Measurements from ENCODE around the gene SPEM3. TPM values are rescaled to one million over a fixed set of nuclear protein-coding genes. Genes with fewer than 3 reads are reported as not detected.
"Not testable (repeated sequence)": the region's sequence is repeated elsewhere in the genome, so short reads cannot be mapped to it uniquely, and the experiment has no call there.

Gene SPEM3
- polyA plus RNA-seq, 3 donors: not detected

GRCh38 chr17:7468804-7469389, 40.2 kb downstream of the SPEM3 start:
- Mint-ChIP-seq H3K27me3 (ENCODE audit: low read depth in 3 of 3) (no peaks in the 10 kb centered on the region), H3K36me3 (peaks cover 12 to 26% of the 10 kb centered on the region in 2 donors), H3K4me1 (peaks cover 26% of the 10 kb centered on the region), H3K9me3 (no peaks in the 10 kb centered on the region), H3K27ac (no peak overlapping the region), H3K4me3 (no peak overlapping the region)
- Histone ChIP-seq H3K79me2 (ENCODE audit: insufficient read depth, low read length) (peaks cover 34% of the 10 kb centered on the region), H3K9me3 (replicated peaks in 1 of 2; ENCODE audit: control insufficient read depth in 1 of 2, insufficient read depth in 1 of 2, low read length in 2 of 2) (no peaks in the 10 kb centered on the region), H3K27ac (ENCODE audit: low read depth in 1 of 2, low read length in 2 of 2) (no peak overlapping the region), H3K9ac (ENCODE audit: insufficient read depth, low read length, poor library complexity, severe bottlenecking) (no peak overlapping the region), H3K36me3 (replicated peaks in 1 of 2; ENCODE audit: control insufficient read depth in 1 of 2, insufficient read depth in 2 of 2, low read length in 2 of 2) (peaks cover 8 to 14% of the 10 kb centered on the region in 2 donors), H3K27me3 (ENCODE audit: control insufficient read depth in 2 of 2, insufficient read depth in 2 of 2, low read length in 2 of 2) (no peaks in the 10 kb centered on the region), H3K4me2 (replicated peaks; ENCODE audit: extremely low read depth, low read length, poor library complexity, severe bottlenecking) (no peak overlapping the region), H2AFZ (ENCODE audit: insufficient read depth, low read depth, low read length, poor library complexity, severe bottlenecking) (no peak overlapping the region), H3K4me3 (replicated peaks in 1 of 3; ENCODE audit: low read depth in 2 of 3, low read length in 3 of 3) (no peak overlapping the region), H4K20me1 (ENCODE audit: insufficient read depth, low read length) (no peaks in the 10 kb centered on the region), H3K4me1 (ENCODE audit: control insufficient read depth in 1 of 2, insufficient read depth in 2 of 2, low read length in 2 of 2) (peaks cover 21 to 28% of the 10 kb centered on the region in 2 donors)
- TF ChIP-seq CTCF (IDR thresholded peaks at IDR 0.05): no peak
- intact Hi-C loops (cut with micrococcal nuclease): no loop called here
- 97% methylated on average over 6 of the region's 12 CpGs for WGBS (ENCODE audit: insufficient coverage)
- DNase-seq: no peak

- H3K27me3 Mint-ChIP-seq (ENCODE audit: low read depth in 3 of 3); H2AFZ ChIP-seq (ENCODE audit: insufficient read depth, low read depth, low read length, poor library complexity, severe bottlenecking); H3K4me3 ChIP-seq (replicated peaks in 1 of 3; ENCODE audit: low read depth in 2 of 3, low read length in 3 of 3); H3K9me3 Mint-ChIP-seq; H3K4me3 Mint-ChIP-seq; H3K36me3 ChIP-seq (replicated peaks in 1 of 2; ENCODE audit: control insufficient read depth in 1 of 2, insufficient read depth in 2 of 2, low read length in 2 of 2); H3K27ac Mint-ChIP-seq; H3K4me2 ChIP-seq (replicated peaks; ENCODE audit: extremely low read depth, low read length, poor library complexity, severe bottlenecking); H4K20me1 ChIP-seq (ENCODE audit: insufficient read depth, low read length); intact Hi-C loops (cut with micrococcal nuclease); H3K9ac ChIP-seq (ENCODE audit: insufficient read depth, low read length, poor library complexity, severe bottlenecking); H3K27me3 ChIP-seq (ENCODE audit: control insufficient read depth in 2 of 2, insufficient read depth in 2 of 2, low read length in 2 of 2); H3K27ac ChIP-seq (ENCODE audit: low read depth in 1 of 2, low read length in 2 of 2); H3K9me3 ChIP-seq (replicated peaks in 1 of 2; ENCODE audit: control insufficient read depth in 1 of 2, insufficient read depth in 1 of 2, low read length in 2 of 2); DNase-seq: not testable (repeated sequence)
- H3K4me1 Mint-ChIP-seq: peaks cover 32% of the 10 kb centered on the region
- H3K36me3 Mint-ChIP-seq: peaks cover 10 to 22% of the 10 kb centered on the region in 2 donors
- WGBS (ENCODE audit: insufficient coverage): 70% methylated on average over 2 of the region's 12 CpGs
- Histone ChIP-seq H3K4me1 (ENCODE audit: control insufficient read depth in 1 of 2, insufficient read depth in 2 of 2, low read length in 2 of 2) (peaks cover 25 to 35% of the 10 kb centered on the region in 2 donors), H3K79me2 (ENCODE audit: insufficient read depth, low read length) (peaks cover 44% of the 10 kb centered on the region)
Measured at GRCh38 chr17:7469843-7470242, 41.2 kb downstream of the SPEM3 start.

GRCh38 chr17:7470457-7470973, 41.9 kb downstream of the SPEM3 start:
- H3K27ac Mint-ChIP-seq; H3K9ac ChIP-seq (ENCODE audit: insufficient read depth, low read length, poor library complexity, severe bottlenecking); DNase-seq; H3K4me3 Mint-ChIP-seq; H3K27me3 Mint-ChIP-seq (ENCODE audit: low read depth in 3 of 3); H3K4me3 ChIP-seq (replicated peaks in 1 of 3; ENCODE audit: low read depth in 2 of 3, low read length in 3 of 3); intact Hi-C loops (cut with micrococcal nuclease); H3K27me3 ChIP-seq (ENCODE audit: control insufficient read depth in 2 of 2, insufficient read depth in 2 of 2, low read length in 2 of 2); H3K9me3 Mint-ChIP-seq; H2AFZ ChIP-seq (ENCODE audit: insufficient read depth, low read depth, low read length, poor library complexity, severe bottlenecking); H3K27ac ChIP-seq (ENCODE audit: low read depth in 1 of 2, low read length in 2 of 2); H3K4me2 ChIP-seq (replicated peaks; ENCODE audit: extremely low read depth, low read length, poor library complexity, severe bottlenecking); H3K9me3 ChIP-seq (replicated peaks in 1 of 2; ENCODE audit: control insufficient read depth in 1 of 2, insufficient read depth in 1 of 2, low read length in 2 of 2); H4K20me1 ChIP-seq (ENCODE audit: insufficient read depth, low read length); H3K36me3 ChIP-seq (replicated peaks in 1 of 2; ENCODE audit: control insufficient read depth in 1 of 2, insufficient read depth in 2 of 2, low read length in 2 of 2): not testable (repeated sequence)
- H3K36me3 Mint-ChIP-seq: peaks cover 9 to 19% of the 10 kb centered on the region in 2 donors
- 100% methylated on average over 1 of the region's 8 CpGs for WGBS (ENCODE audit: insufficient coverage)
- H3K79me2 ChIP-seq (ENCODE audit: insufficient read depth, low read length): peaks cover 50% of the 10 kb centered on the region
- peaks cover 31 to 42% of the 10 kb centered on the region in 2 donors for H3K4me1 ChIP-seq (ENCODE audit: control insufficient read depth in 1 of 2, insufficient read depth in 2 of 2, low read length in 2 of 2)
- peaks cover 38% of the 10 kb centered on the region for H3K4me1 Mint-ChIP-seq
